ENCODE measurements around the gene IDH1. TPM values are rescaled to one million over a fixed set of nuclear protein-coding genes. Genes with fewer than 3 reads are reported as not detected.

IDH1 gene
- total and polyA plus RNA-seq, 2 of the 13 experiments (the other 11 are each of a cell fraction or from before 2014, with no cell fraction given) = 312 to 1,077 TPM

- peak; percentile 97 for TF ChIP-seq TFE3 (CRISPR knock-in tag; IDR thresholded peaks at IDR 0.05)
- peak; percentile 89 for TF ChIP-seq MAX (IDR thresholded peaks at IDR 0.05)
- TF ChIP-seq TAF1 (CRISPR knock-in tag; IDR thresholded peaks at IDR 0.05) = peak; percentile 90
- peak; percentile 93; the same call in 1 of the 2 replicates for TF ChIP-seq MZF1 (CRISPR knock-in tag; IDR thresholded peaks at IDR 0.05; ENCODE audit: borderline replicate concordance)
- TF ChIP-seq ZNF512 (CRISPR knock-in tag; IDR thresholded peaks at IDR 0.05) = no peak; the same call in 1 of the 2 replicates
- no peak for TF ChIP-seq ZNF468 (CRISPR knock-in tag; IDR thresholded peaks at IDR 0.05)
- TF ChIP-seq, protein P1, sequence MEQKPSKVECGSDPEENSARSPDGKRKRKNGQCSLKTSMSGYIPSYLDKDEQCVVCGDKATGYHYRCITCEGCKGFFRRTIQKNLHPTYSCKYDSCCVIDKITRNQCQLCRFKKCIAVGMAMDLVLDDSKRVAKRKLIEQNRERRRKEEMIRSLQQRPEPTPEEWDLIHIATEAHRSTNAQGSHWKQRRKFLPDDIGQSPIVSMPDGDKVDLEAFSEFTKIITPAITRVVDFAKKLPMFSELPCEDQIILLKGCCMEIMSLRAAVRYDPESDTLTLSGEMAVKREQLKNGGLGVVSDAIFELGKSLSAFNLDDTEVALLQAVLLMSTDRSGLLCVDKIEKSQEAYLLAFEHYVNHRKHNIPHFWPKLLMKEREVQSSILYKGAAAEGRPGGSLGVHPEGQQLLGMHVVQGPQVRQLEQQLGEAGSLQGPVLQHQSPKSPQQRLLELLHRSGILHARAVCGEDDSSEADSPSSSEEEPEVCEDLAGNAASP (CRISPR knock-in tag; IDR thresholded peaks at IDR 0.05; ENCODE audit: borderline replicate concordance) = peak; percentile 73
- peak; percentile 19; the same call in 1 of the 2 replicates for TF ChIP-seq ZNF441 (CRISPR knock-in tag; IDR thresholded peaks at IDR 0.05; ENCODE audit: borderline replicate concordance)
- TF ChIP-seq ARNT2 (CRISPR knock-in tag; IDR thresholded peaks at IDR 0.05; ENCODE audit: low read depth) = no peak; the same call in 1 of the 2 replicates
- TF ChIP-seq ZNF430 (CRISPR knock-in tag; IDR thresholded peaks at IDR 0.05) = peak; percentile 93; the same call in 1 of the 2 replicates
- TF ChIP-seq ZNF567 (CRISPR knock-in tag; IDR thresholded peaks at IDR 0.05; ENCODE audit: borderline replicate concordance) = peak; percentile 98
- TF ChIP-seq CCAR2 (optimal IDR thresholded peaks at IDR 0.05; ENCODE audit: low read depth, low read length) = no peak
- peak; percentile 45; the same call in 1 of the 2 replicates for TF ChIP-seq DPF2 (CRISPR knock-in tag; IDR thresholded peaks at IDR 0.05; ENCODE audit: borderline replicate concordance, low read depth)
- TF ChIP-seq RNF219 (CRISPR knock-in tag; IDR thresholded peaks at IDR 0.05) = peak; percentile 21; the same call in 1 of the 2 replicates
- TF ChIP-seq ZNF292 (CRISPR knock-in tag; IDR thresholded peaks at IDR 0.05; ENCODE audit: borderline replicate concordance, low read depth) = peak; percentile 64; the same call in 1 of the 2 replicates
- TF ChIP-seq, protein P2, sequence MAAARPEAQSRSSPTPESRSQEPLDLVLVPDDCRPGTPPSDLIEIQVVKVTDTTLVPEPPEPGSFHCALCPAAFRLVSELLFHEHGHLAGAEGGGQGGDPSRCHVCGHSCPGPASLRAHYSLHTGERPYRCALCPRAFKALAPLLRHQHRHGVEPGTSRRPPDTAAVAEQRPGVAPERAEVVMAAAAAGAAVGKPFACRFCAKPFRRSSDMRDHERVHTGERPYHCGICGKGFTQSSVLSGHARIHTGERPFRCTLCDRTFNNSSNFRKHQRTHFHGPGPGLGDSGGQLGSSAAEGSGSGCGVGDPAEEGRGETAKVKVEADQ (CRISPR knock-in tag; IDR thresholded peaks at IDR 0.05; ENCODE audit: borderline replicate concordance) = peak; percentile 91; the same call in 1 of the 2 replicates
- peak; percentile 69; the same call in 1 of the 2 replicates for TF ChIP-seq ZBTB38 (CRISPR knock-in tag; IDR thresholded peaks at IDR 0.05)
- peak; percentile 31; the same call in 1 of the 2 replicates for TF ChIP-seq ZNF569 (CRISPR knock-in tag; IDR thresholded peaks at IDR 0.05; ENCODE audit: borderline replicate concordance)
- no peak; the same call in 1 of the 2 replicates for TF ChIP-seq MYNN (CRISPR knock-in tag; IDR thresholded peaks at IDR 0.05; ENCODE audit: low read depth)
- TF ChIP-seq PRPF4 (IDR thresholded peaks at IDR 0.05; ENCODE audit: low read depth, low read length, poor library complexity, severe bottlenecking) = no peak
Measured at GRCh38 chr2:208265801-208266552, 11.1 kb upstream of the IDH1 start, which contains the start of gene PIKFYVE (continued).
